ENCODE data around the gene MLLT10.

MLLT10 gene

GRCh38 chr10:21749788-21750187, 215.8 kb downstream of the MLLT10 start:
- no peak for DNase-seq

- no peak for DNase-seq
Measured at GRCh38 chr10:21750424-21750823, 216.4 kb downstream of the MLLT10 start.

- DNase-seq, result no peak
Measured at GRCh38 chr10:21751341-21752310, 217.6 kb downstream of the MLLT10 start.

GRCh38 chr10:21753497-21754270, 219.7 kb downstream of the MLLT10 start:
- DNase-seq, result no peak

- DNase-seq, result no peak
Measured at GRCh38 chr10:21754410-21755011, 220.5 kb downstream of the MLLT10 start.

GRCh38 chr10:21756707-21757106, 222.7 kb downstream of the MLLT10 start:
- DNase-seq, result no peak

- DNase-seq, result no peak
Measured at GRCh38 chr10:21757185-21757901, 223.3 kb downstream of the MLLT10 start.

GRCh38 chr10:21758239-21758638, 224.2 kb downstream of the MLLT10 start:
- no peak for DNase-seq

- DNase-seq, result no peak
Measured at GRCh38 chr10:21758696-21759095, 224.7 kb downstream of the MLLT10 start.

GRCh38 chr10:21759232-21759631, 225.2 kb downstream of the MLLT10 start:
- DNase-seq, result no peak

- DNase-seq, result no peak
Measured at GRCh38 chr10:21760332-21760731, 226.3 kb downstream of the MLLT10 start.

GRCh38 chr10:21764466-21765189, 230.6 kb downstream of the MLLT10 start:
- no peak for DNase-seq

GRCh38 chr10:21769041-21769440, 235.0 kb downstream of the MLLT10 start:
- no peak for DNase-seq

GRCh38 chr10:21771219-21771618, 237.2 kb downstream of the MLLT10 start:
- DNase-seq, result no peak

- no peak for DNase-seq
Measured at GRCh38 chr10:21776883-21777282, 242.9 kb downstream of the MLLT10 start.

- no peak for DNase-seq
Measured at GRCh38 chr10:21791276-21791675, 257.2 kb downstream of the MLLT10 start.
